ENCODE data around the gene STX18.
"Not testable (repeated sequence)": the region's sequence is repeated elsewhere in the genome, so short reads cannot be mapped to it uniquely, and the experiment has no call there.

The STX18 gene

GRCh38 chr4:4474476-4474875 is 67.4 kb downstream of the STX18 start:
- DNase-seq: no peak

GRCh38 chr4:4472344-4472958 is 69.4 kb downstream of the STX18 start:
- no peak for DNase-seq

DNA sequence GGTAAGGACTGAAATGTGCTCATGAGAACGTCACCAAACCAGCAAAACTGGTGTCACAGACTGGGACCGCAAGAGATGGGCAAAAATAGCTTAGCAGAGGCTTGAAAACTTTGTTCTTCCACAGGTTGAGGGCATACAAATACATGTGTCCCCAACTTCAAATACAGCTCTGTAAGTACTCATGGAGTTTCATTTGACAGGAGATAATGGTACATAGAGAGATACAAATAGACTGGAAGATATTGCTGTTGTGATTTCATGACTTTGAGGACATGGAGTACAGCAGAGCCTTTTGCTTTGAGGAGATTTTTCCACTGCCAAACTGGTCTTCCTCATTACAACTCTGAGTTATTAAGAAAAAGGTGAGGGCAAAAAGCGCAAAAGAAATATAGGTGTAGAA is 70.7 kb downstream of the STX18 start:
- DNase-seq: no peak

- DNase-seq: no peak
Measured at GRCh38 chr4:4470208-4470607, 71.6 kb downstream of the STX18 start.

- not testable (repeated sequence) for DNase-seq
Measured at GRCh38 chr4:4465238-4465637, 76.6 kb downstream of the STX18 start.

DNA sequence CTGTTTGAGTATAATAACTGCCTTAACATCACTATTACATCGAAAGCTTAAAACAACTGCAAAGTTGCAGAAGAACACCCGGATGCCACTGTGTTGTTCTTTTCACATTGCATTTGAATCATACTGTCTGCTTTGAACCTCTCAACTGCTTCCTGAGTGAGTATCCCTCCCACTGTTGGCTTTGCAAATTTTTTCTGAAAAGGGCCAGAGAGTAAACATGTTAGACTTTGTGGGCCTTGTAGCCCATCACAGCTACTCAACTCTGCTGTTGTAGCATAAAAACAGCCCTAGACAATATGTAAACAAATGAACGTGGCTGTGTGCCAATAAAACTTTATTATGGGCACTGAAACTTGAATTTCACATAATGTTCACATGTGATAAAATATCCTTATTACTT is 78.9 kb downstream of the STX18 start:
- no peak for DNase-seq

GRCh38 chr4:4461850-4462249 is 80.0 kb downstream of the STX18 start:
- no peak for DNase-seq

GRCh38 chr4:4461178-4461577 is 80.7 kb downstream of the STX18 start:
- DNase-seq: no peak

- no peak for DNase-seq
Measured at GRCh38 chr4:4460759-4461158, 81.1 kb downstream of the STX18 start.

- no peak for DNase-seq
Measured at GRCh38 chr4:4459181-4459580, 82.7 kb downstream of the STX18 start.

- DNase-seq: no peak
Measured at GRCh38 chr4:4457803-4458553, 83.9 kb downstream of the STX18 start.

- DNase-seq: no peak
Measured at GRCh38 chr4:4456816-4457578, 84.9 kb downstream of the STX18 start.

DNA sequence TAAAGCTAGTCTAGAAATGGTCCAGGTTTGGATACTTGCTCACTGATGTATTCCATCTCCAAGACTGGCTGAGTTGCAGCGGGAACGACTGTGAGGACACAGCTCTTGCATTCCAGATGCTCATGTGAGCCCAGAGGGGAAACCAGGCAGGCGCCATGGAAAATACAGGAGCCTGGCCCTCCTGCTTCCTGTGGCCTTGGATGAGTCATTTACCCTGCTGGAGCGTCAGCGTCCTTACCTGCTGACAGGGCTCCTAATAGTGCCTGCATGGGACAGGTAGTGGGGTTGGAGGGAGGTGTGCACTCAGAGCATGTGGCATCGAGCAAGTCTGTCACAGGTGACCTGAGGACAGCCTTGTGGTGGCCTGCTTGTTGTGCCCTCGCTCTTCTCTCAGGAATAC is 85.5 kb downstream of the STX18 start:
- DNase-seq: no peak

DNA sequence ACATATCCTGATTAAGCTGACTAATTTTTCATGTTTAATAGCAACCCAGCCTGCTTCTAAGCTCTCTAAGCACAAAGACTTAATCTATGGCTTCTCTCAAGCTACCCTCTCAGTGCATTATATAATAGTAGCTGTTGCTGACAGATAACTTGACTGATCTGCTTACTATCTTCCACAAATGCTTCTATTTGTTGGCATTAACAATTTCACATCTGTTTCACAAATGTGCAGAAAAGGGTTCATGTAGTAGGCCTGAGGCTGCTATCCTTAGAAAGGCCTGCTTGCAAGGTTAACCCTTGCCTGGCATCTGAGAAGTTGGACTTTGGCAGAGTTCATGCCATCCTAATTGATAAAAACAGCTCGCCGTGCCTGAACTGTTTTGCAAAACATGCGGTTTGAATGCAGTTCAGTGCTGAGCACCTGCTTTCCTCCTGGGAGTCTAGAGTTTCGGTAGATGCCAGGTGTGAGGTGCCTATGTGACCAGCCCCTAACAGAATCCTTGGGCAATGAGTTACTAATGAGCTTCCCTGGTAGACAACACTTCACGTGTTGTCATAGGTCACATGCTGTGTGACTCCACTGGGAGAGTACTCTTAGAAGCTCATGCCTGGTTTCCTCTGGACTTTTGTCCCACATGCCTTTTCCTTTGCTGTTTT is 86.5 kb downstream of the STX18 start:
- no peak for DNase-seq

- DNase-seq: no peak
Measured at GRCh38 chr4:4446434-4446833, 95.4 kb downstream of the STX18 start.

GRCh38 chr4:4443821-4444220 is 98.0 kb downstream of the STX18 start:
- DNase-seq: no peak

DNA sequence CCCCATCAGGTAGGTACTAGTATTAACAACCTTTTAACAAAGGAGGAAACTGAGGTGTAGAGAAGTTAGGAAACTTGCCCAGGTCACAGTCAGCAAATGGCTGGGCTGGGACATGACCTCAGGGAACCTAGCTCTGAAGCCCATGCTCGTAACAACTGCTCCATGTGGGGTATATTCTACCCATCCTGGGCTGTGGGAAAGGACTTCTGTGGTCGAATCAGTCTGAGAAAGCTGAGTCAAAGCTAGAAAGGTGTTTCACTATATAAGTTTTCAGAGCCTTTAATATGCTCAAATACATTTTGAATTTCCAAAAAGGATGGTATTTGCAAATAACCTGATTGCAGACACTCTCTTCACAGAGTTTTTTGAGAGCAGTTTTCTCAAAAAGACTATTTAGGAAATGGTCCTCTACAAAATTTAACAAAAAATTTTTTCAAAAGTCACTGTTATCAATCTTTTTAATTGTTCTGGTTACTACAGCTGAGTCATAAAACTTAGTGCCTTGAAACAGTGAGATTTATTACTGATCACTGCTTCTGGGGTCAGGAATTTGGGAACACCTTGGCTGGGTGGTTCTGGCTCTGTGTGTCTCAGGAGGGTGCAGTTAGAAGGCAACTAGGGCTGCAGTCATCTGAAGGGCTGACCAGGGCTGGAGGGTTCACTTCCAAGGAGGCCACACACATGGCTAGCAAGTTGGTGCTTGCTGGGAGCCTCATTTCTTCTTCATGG is 101.4 kb downstream of the STX18 start:
- no peak for DNase-seq

DNA sequence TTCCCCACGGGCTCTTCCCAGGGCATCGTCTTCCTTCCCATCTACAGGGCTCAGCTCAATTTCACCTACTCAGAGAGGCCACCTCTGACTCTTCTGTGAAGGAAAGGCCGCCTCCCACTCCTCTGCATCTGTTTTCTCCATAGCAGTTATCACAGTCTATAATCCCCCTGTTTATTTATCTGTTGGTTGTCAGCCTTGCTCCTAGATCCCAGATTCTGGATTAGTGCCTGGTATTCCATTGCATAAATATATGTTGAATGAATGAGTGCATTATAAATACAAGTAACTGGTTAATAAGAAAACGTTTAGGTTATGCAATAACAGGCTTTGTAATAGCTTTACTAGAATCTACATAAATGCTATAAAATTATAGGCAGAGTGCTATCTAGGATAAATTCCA is 102.1 kb downstream of the STX18 start:
- DNase-seq: no peak

DNA sequence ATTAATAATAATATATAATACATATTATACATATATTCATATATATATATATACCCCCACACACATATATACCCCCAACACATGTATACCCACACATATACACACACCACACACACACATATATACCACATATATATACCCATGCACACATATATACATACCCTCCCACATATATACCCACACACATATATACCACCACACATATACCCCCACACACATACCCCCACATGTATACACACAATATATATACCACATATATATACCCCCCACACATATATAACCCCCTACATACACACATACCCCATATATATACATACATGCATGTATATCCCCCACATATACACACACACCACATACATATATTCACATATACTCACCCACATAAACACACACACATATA is 103.0 kb downstream of the STX18 start:
- no peak for DNase-seq

DNA sequence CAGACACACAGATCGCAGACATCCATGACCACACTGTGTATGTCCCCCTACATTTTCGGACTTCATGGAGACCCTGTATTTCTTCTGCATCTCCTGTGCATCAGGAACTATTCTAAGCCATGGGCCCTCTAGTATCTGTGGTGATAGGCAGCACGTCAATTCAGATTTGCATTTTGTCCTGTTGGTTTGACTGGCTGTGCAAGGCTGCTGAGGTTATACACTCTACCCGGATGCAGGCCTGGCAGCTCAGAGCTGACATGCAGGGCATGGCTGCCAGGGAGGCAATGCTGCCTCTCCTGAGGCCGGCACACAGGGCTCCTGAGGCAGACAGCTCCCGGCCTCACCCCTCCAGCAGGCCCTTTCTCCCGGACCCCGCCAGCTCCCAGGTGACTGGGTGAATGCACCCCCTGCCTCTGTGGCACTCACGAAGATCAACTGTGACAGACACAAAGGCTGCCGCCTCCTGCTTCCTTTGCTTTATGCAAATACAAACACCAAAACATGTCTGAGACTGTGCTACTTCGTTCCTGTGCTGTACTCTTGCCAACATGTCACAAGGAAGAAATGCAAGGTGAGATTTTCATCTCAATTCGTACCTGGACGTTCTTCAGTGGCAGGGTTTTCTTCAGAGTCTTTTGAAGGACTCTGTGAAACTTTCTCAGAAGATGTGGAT is 103.9 kb downstream of the STX18 start:
- no peak for DNase-seq

DNA sequence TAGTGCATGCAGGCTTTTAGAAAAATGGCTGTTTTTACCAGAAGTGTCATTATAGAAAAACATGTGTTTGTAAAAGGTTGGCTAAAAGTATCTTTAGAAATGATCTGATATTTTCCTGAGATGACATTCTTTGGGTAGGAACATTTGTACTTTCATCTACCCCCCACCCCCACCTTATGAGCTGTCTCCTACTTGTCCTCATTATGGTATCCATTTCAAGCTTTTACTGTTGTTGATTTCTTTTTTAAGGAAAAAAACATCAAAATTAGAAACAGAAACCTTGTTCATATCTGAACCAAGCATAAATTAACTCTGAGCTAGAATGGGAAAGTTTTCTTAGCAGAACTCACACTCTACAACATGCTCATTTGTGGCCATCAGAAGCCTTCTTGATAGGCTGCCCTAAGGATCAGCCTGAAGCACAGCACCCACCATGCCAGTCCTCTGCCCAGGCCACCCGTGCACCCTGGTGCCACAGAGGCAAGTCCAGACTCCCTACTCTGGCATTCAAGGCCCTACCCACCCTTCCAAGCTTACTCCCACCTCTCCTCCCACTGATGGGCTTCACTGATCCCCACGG is 105.5 kb downstream of the STX18 start:
- DNase-seq: no peak

- DNase-seq: no peak
Measured at GRCh38 chr4:4433941-4434340, 107.9 kb downstream of the STX18 start.

Measured in NCI-H1694 (cell line).